Gastroesophageal sphincter (tissue), 4 donors: ENCODE results near the gene TLR6. TPM values are rescaled to one million over a fixed set of nuclear protein-coding genes. Genes with fewer than 3 reads are reported as not detected.

ENCODE experiments used
- ATAC-seq: fragments of 150-250 bp; one replicate; pipeline ENCODE4 v1.9.1; 2016; ENCODE audit warnings: mild to moderate bottlenecking, moderate library complexity
- H3K27ac ChIP-seq, 4 donors: fragments of 200-600 bp; sonication (generic) in 3 of 4; 1 replicate in 3 of 4; 2 replicates in 1 of 4; pipeline ENCODE4 v1.5.1; 2016 to 2019
- H3K27me3 ChIP-seq: fragments of 200-600 bp; sonication (generic); one replicate; pipeline ENCODE4 v1.5.1; 2019
- H3K36me3 ChIP-seq, 2 donors: fragments of 200-600 bp; sonication (generic); one replicate each; pipeline ENCODE4 v1.5.1; 2019; ENCODE audit warnings: control low read depth in 1 of 2
- H3K4me1 ChIP-seq, 3 donors: fragments of 200-600 bp; sonication (generic); 1 replicate in 2 of 3; 2 replicates in 1 of 3; pipeline ENCODE4 v1.5.1; 2016 to 2019; ENCODE audit warnings: control low read depth in 2 of 3
- H3K4me3 ChIP-seq, 2 donors: fragments of 200-600 bp; sonication (generic); one replicate each; pipeline ENCODE4 v1.5.1; 2019; ENCODE audit warnings: mild to moderate bottlenecking in 1 of 2, moderate library complexity in 1 of 2
- H3K9me3 ChIP-seq, 3 donors: fragments of 200-600 bp; sonication (generic); one replicate each; pipeline ENCODE4 v1.5.1; 2017 to 2019; ENCODE audit warnings: control low read depth in 2 of 3
- EP300 ChIP-seq: sonication (generic); formaldehyde crosslinking; IDR thresholded peaks from one replicate; pipeline ENCODE4 v1.6.1; 2017; ENCODE audit warnings: antibody characterized with exemption, mild to moderate bottlenecking
- POLR2A ChIP-seq, 2 donors: fragments of 450-650 bp; IDR thresholded peaks; one replicate each; pipeline ENCODE4 v1.6.1; 2017; ENCODE audit warnings: antibody characterized with exemption in 2 of 2, mild to moderate bottlenecking in 2 of 2, moderate library complexity in 1 of 2
- POLR2AphosphoS5 ChIP-seq: sonication (generic); formaldehyde crosslinking; IDR thresholded peaks from one replicate; pipeline ENCODE4 v1.6.1; 2017; ENCODE audit warnings: antibody characterized with exemption
- WGBS, 2 donors: methylation state at CpG; one replicate each; pipeline ENCODE4 v1.1.5; 2018; ENCODE audit warnings: low coverage in 1 of 2; 5-methylcytosine and 5-hydroxymethylcytosine counted together
- total RNA-seq, 4 donors: library from RNA; depleted of rRNA; stranded (reverse); fragments of >200 nt; gene quantifications; one replicate each; pipeline ENCODE4 v1.1.0, GENCODE V29; 2016
- TF ChIP-seq, protein P1 (sequence below), 4 experiments: fragments of 200-600 bp in 2 of 4; fragments of 450-650 bp in 2 of 4; sonication (generic) in 1 of 4; IDR thresholded peaks; one replicate each; pipeline ENCODE4 v1.5.1; 2017 to 2019; ENCODE audit warnings: antibody characterized with exemption in 4 of 4, mild to moderate bottlenecking in 2 of 4, moderate library complexity in 2 of 4

The TLR6 gene
- total RNA-seq, 4 donors from 2014 or later, result 1.4 to 2.4 (median 2.0) TPM

- 95 to 100% methylated on average over 1 to 3 of the region's 3 CpGs for WGBS, 2 donors
- peaks cover 0 to 6% (median 0%) of the 10 kb centered on the region in 3 donors for H3K9me3 ChIP-seq
- peaks cover 4 to 28% of the 10 kb centered on the region in 2 donors for H3K36me3 ChIP-seq
These were observed 61.5 kb downstream of the TLR6 start for GRCh38 chr4:38795087-38795486.

GRCh38 chr4:38794051-38794450 lies 62.6 kb downstream of the TLR6 start:
- TF ChIP-seq POLR2AphosphoS5 (no peak), POLR2A (IDR thresholded peaks at IDR 0.05) (no peak), EP300 (no peak)
- TF ChIP-seq, protein P1, sequence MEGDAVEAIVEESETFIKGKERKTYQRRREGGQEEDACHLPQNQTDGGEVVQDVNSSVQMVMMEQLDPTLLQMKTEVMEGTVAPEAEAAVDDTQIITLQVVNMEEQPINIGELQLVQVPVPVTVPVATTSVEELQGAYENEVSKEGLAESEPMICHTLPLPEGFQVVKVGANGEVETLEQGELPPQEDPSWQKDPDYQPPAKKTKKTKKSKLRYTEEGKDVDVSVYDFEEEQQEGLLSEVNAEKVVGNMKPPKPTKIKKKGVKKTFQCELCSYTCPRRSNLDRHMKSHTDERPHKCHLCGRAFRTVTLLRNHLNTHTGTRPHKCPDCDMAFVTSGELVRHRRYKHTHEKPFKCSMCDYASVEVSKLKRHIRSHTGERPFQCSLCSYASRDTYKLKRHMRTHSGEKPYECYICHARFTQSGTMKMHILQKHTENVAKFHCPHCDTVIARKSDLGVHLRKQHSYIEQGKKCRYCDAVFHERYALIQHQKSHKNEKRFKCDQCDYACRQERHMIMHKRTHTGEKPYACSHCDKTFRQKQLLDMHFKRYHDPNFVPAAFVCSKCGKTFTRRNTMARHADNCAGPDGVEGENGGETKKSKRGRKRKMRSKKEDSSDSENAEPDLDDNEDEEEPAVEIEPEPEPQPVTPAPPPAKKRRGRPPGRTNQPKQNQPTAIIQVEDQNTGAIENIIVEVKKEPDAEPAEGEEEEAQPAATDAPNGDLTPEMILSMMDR (IDR thresholded peaks at IDR 0.05), result no peak
- Histone ChIP-seq H3K9me3 (peaks cover 0 to 6% (median 0%) of the 10 kb centered on the region in 3 donors), H3K27ac (no peak overlapping the region), H3K36me3 (peaks cover 4 to 18% of the 10 kb centered on the region in 2 donors), H3K4me3 (no peak overlapping the region), H3K4me1 (no peaks in the 10 kb centered on the region), H3K27me3 (no peaks in the 10 kb centered on the region)
- 63 to 73% methylated on average over 2 of the region's 2 CpGs for WGBS, 2 donors
- no peak for ATAC-seq

More at GRCh38 chr4:38795087-38795486, 61.5 kb downstream of the TLR6 start:
- H3K27ac ChIP-seq, result no peak overlapping the region
- TF ChIP-seq EP300 (no peak), POLR2A (IDR thresholded peaks at IDR 0.05) (no peak), POLR2AphosphoS5 (no peak)
- TF ChIP-seq, protein P1 (IDR thresholded peaks at IDR 0.05), result no peak
- no peaks in the 10 kb centered on the region for H3K27me3 ChIP-seq
- ATAC-seq, result no peak
- H3K4me3 ChIP-seq, result no peak overlapping the region
- no peaks in the 10 kb centered on the region for H3K4me1 ChIP-seq

- no peaks in the 10 kb centered on the region for H3K36me3 ChIP-seq
- H3K4me3 ChIP-seq, result no peak overlapping the region
- H3K27me3 ChIP-seq, result no peaks in the 10 kb centered on the region
- no peaks in the 10 kb centered on the region for H3K9me3 ChIP-seq
- ATAC-seq, result no peak
- no peaks in the 10 kb centered on the region for H3K4me1 ChIP-seq
- TF ChIP-seq POLR2A (IDR thresholded peaks at IDR 0.05) (no peak), EP300 (no peak), POLR2AphosphoS5 (no peak)
- TF ChIP-seq, protein P1 (IDR thresholded peaks at IDR 0.05), result no peak
- no peak overlapping the region for H3K27ac ChIP-seq
- WGBS, 2 donors, result 65 to 86% methylated on average over 1 to 2 of the region's 2 CpGs
These were observed 65.6 kb downstream of the TLR6 start for GRCh38 chr4:38791010-38791409.

DNA sequence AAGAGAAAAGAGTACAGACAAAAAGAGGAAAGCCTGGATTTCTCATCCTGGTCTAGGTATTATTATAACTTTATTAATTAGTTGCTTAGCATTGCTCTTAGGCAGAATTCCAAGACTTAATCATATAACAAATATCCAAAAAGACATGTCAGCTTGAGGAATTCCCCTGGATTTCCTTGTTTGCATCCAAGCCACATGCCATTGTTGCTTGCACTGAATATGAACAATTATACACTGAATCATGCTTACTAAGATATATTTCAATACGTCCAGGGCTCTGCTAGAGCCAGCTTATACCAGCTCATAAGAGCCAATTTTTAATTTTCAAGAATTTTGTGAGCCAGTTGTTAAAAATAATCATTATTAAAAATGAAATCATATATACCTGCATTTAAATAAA lies 68.3 kb downstream of the TLR6 start:
- H3K27ac ChIP-seq, result no peak overlapping the region
- H3K9me3 ChIP-seq, result no peaks in the 10 kb centered on the region
- H3K36me3 ChIP-seq, result no peaks in the 10 kb centered on the region
- no peaks in the 10 kb centered on the region for H3K4me1 ChIP-seq
- no peaks in the 10 kb centered on the region for H3K27me3 ChIP-seq
- ATAC-seq, result no peak
- TF ChIP-seq POLR2A (IDR thresholded peaks at IDR 0.05) (no peak), POLR2AphosphoS5 (no peak), EP300 (no peak)
- TF ChIP-seq, protein P1 (IDR thresholded peaks at IDR 0.05), result no peak
- no peak overlapping the region for H3K4me3 ChIP-seq
- WGBS, 2 donors, result 10 to 20% methylated on average over 1 of the region's 1 CpG

GRCh38 chr4:38787693-38788092 lies 68.9 kb downstream of the TLR6 start:
- Histone ChIP-seq H3K27me3 (no peaks in the 10 kb centered on the region), H3K36me3 (no peaks in the 10 kb centered on the region), H3K27ac (no peak overlapping the region), H3K9me3 (no peaks in the 10 kb centered on the region), H3K4me1 (no peaks in the 10 kb centered on the region), H3K4me3 (no peak overlapping the region)
- 82 to 89% methylated on average over 2 to 3 of the region's 4 CpGs for WGBS, 2 donors
- TF ChIP-seq POLR2A (IDR thresholded peaks at IDR 0.05) (no peak), POLR2AphosphoS5 (no peak)
- TF ChIP-seq, protein P1 (IDR thresholded peaks at IDR 0.05), result no peak
- ATAC-seq, result no peak
